Neural progenitor cell (in vitro differentiated cells): ENCODE results near the gene IPO9. TPM values are rescaled to one million over a fixed set of nuclear protein-coding genes. Genes with fewer than 3 reads are reported as not detected.
"Not testable (repeated sequence)": the region's sequence is repeated elsewhere in the genome, so short reads cannot be mapped to it uniquely, and the experiment has no call there.

Experiments
- DNase-seq: peaks from one replicate; pipeline ENCODE4 v3.0.0-alpha.2; 2016; ENCODE audit warnings: low spot score
- H2AFZ ChIP-seq: fragments of 200-600 bp; sonication (generic); replicated peaks from 2 replicates; pipeline ENCODE4 v1.6.1; 2016; ENCODE audit warnings: antibody characterized with exemption
- H3F3A ChIP-seq: fragments of 200-600 bp; sonication (generic); 2 replicates; pipeline ENCODE4 v1.6.1; 2016; ENCODE audit warnings: antibody characterized with exemption, low read depth
- H3K27ac ChIP-seq: fragments of 200-600 bp; sonication (generic); 2 replicates; pipeline ENCODE4 v1.5.1; 2016; ENCODE audit warnings: mild to moderate bottlenecking
- H3K27me3 ChIP-seq: fragments of 200-600 bp; sonication (generic); 2 replicates; pipeline ENCODE4 v1.6.1; 2016; ENCODE audit warnings: mild to moderate bottlenecking, moderate library complexity
- H3K36me3 ChIP-seq: fragments of 200-600 bp; sonication (generic); 2 replicates; pipeline ENCODE4 v1.5.1; 2016
- H3K4me1 ChIP-seq: fragments of 200-600 bp; sonication (generic); 2 replicates; pipeline ENCODE4 v1.6.1; 2016; ENCODE audit warnings: mixed run types
- H3K4me2 ChIP-seq: fragments of 200-600 bp; sonication (generic); 2 replicates; pipeline ENCODE4 v1.6.1; 2016
- H3K4me3 ChIP-seq: fragments of 200-600 bp; sonication (generic); 2 replicates; pipeline ENCODE4 v1.5.1; 2016
- H3K79me2 ChIP-seq: fragments of 200-600 bp; sonication (generic); 2 replicates; pipeline ENCODE4 v1.6.1; 2016; ENCODE audit warnings: low read depth
- H3K9ac ChIP-seq: fragments of 200-600 bp; sonication (generic); 2 replicates; pipeline ENCODE4 v1.6.1; 2016
- H3K9me3 ChIP-seq: fragments of 200-600 bp; sonication (generic); 2 replicates; pipeline ENCODE4 v1.5.1; 2016; ENCODE audit warnings: low read depth
- H4K20me1 ChIP-seq: fragments of 200-600 bp; sonication (generic); 2 replicates; pipeline ENCODE4 v1.6.1; 2016; ENCODE audit warnings: low read depth
- H3K27ac Mint-ChIP-seq: 3 replicates; pipeline ENCODE4 v1.8.0; 2021; ENCODE audit warnings: mixed read lengths
- H3K27me3 Mint-ChIP-seq: 2 replicates; pipeline ENCODE4 v1.8.0; 2022; ENCODE audit warnings: low read depth, mild to moderate bottlenecking, inconsistent platforms, moderate library complexity, mixed read lengths; ENCODE audit not compliant: insufficient read depth
- H3K36me3 Mint-ChIP-seq: 3 replicates; pipeline ENCODE4 v1.8.0; 2021; ENCODE audit warnings: mixed read lengths
- H3K4me1 Mint-ChIP-seq: 3 replicates; pipeline ENCODE4 v1.8.0; 2021; ENCODE audit warnings: mixed read lengths
- H3K4me3 Mint-ChIP-seq: 3 replicates; pipeline ENCODE4 v1.8.0; 2021; ENCODE audit warnings: mild to moderate bottlenecking, moderate library complexity, mixed read lengths
- H3K9me3 Mint-ChIP-seq: 3 replicates; pipeline ENCODE4 v1.8.0; 2020; ENCODE audit warnings: mixed read lengths
- EZH2 ChIP-seq: fragments of 200-600 bp; sonication (generic); IDR thresholded peaks from 2 replicates; pipeline ENCODE4 v1.6.1; 2017; ENCODE audit warnings: antibody characterized with exemption, mild to moderate bottlenecking, moderate library complexity
- EZH2phosphoT487 ChIP-seq: fragments of 200-600 bp; sonication (generic); IDR thresholded peaks from 2 replicates; pipeline ENCODE4 v1.6.1; 2017; ENCODE audit warnings: antibody characterized with exemption
- total RNA-seq: library from RNA; depleted of rRNA; stranded (reverse); fragments of >200 nt; gene quantifications from 2 replicates; pipeline ENCODE4 v1.2.3, GENCODE V29; 2015; ENCODE audit warnings: low replicate concordance
- TF ChIP-seq, protein P1 (sequence below): fragments of 200-600 bp; sonication (generic); IDR thresholded peaks from 2 replicates; pipeline ENCODE4 v1.5.1; 2017; ENCODE audit warnings: antibody characterized with exemption, mild to moderate bottlenecking

The IPO9 gene
- total RNA-seq, 1 donor from 2014 or later = 63.2 TPM

- no peak overlapping the region for H3K4me2 ChIP-seq
- H3K36me3 ChIP-seq = peaks cover 32% of the 10 kb centered on the region
- DNase-seq = no peak
- H3K36me3 Mint-ChIP-seq = peaks cover 42% of the 10 kb centered on the region
- H3K79me2 ChIP-seq = peaks cover 24% of the 10 kb centered on the region
- H3K9ac ChIP-seq = no peak overlapping the region
- H3K27me3 ChIP-seq = no peaks in the 10 kb centered on the region
- no peak overlapping the region for H3K4me3 ChIP-seq
- TF ChIP-seq EZH2 = no peak
- TF ChIP-seq EZH2phosphoT487 = no peak
- TF ChIP-seq, protein P1, sequence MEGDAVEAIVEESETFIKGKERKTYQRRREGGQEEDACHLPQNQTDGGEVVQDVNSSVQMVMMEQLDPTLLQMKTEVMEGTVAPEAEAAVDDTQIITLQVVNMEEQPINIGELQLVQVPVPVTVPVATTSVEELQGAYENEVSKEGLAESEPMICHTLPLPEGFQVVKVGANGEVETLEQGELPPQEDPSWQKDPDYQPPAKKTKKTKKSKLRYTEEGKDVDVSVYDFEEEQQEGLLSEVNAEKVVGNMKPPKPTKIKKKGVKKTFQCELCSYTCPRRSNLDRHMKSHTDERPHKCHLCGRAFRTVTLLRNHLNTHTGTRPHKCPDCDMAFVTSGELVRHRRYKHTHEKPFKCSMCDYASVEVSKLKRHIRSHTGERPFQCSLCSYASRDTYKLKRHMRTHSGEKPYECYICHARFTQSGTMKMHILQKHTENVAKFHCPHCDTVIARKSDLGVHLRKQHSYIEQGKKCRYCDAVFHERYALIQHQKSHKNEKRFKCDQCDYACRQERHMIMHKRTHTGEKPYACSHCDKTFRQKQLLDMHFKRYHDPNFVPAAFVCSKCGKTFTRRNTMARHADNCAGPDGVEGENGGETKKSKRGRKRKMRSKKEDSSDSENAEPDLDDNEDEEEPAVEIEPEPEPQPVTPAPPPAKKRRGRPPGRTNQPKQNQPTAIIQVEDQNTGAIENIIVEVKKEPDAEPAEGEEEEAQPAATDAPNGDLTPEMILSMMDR = no peak
- no peaks in the 10 kb centered on the region for H3K27me3 Mint-ChIP-seq
- H3F3A ChIP-seq = peaks cover 11% of the 10 kb centered on the region
- H3K9me3 Mint-ChIP-seq = no peaks in the 10 kb centered on the region
- no peak overlapping the region for H2AFZ ChIP-seq
- H3K4me3 Mint-ChIP-seq = no peak overlapping the region
- no peak overlapping the region for H3K27ac Mint-ChIP-seq
- H3K27ac ChIP-seq = no peak overlapping the region
- H4K20me1 ChIP-seq = peaks cover 23% of the 10 kb centered on the region
- H3K4me1 Mint-ChIP-seq = no peaks in the 10 kb centered on the region
- no peaks in the 10 kb centered on the region for H3K9me3 ChIP-seq
- no peaks in the 10 kb centered on the region for H3K4me1 ChIP-seq
Measured at GRCh38 chr1:201851949-201852348, 23.0 kb downstream of the IPO9 start.

DNA sequence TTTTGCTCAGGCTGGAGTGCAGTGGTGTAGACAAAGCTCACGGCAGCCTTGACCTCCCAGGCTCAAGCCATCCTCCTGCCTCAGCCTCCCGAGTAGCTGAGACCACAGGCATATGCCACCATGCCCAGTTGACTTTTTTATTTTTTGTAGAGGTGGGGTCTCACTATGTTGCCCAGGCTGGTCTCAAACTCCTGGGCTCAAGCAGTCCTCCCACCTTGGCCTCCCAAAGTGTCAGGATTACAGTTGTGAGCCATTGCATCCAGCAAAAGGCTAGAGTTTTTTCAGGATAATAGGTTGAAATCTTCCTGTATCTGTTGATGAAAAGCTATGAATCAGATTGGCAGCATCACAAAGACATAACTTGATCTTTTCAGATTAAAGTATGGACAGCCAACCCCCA lies 27.8 kb downstream of the IPO9 start:
- H3K4me3 Mint-ChIP-seq, DNase-seq, H3K4me3 ChIP-seq, H3K9me3 ChIP-seq, H3K27ac ChIP-seq, H2AFZ ChIP-seq, H3K27me3 Mint-ChIP-seq, H3K79me2 ChIP-seq, H3K9ac ChIP-seq, H3K4me1 ChIP-seq, H3K9me3 Mint-ChIP-seq, H4K20me1 ChIP-seq, H3K27ac Mint-ChIP-seq, H3K4me1 Mint-ChIP-seq, H3K27me3 ChIP-seq, H3K4me2 ChIP-seq: not testable (repeated sequence)
- peaks cover 35% of the 10 kb centered on the region for H3K36me3 ChIP-seq
- H3K36me3 Mint-ChIP-seq = peaks cover 48% of the 10 kb centered on the region
- H3F3A ChIP-seq = peaks cover 22% of the 10 kb centered on the region

DNA sequence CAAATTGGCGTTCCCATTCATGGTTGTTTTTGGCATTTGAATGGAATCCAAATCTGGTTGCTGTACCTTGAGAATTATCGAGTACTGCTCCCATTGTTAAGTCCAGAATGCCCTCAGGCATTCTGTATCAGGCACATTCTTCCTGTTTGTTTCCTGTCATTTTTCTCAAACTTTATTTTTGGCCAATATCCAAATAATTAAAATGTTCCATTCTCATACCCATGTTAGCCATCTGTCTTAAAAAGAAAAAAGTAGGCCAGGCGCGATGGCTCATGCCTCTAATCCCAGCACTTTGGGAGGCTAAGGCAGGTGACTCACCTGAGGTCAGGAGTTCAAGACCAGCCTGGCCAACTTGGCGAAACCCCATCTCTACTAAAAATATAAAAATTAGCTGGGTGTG lies 30.5 kb downstream of the IPO9 start:
- no peak overlapping the region for H3K4me3 ChIP-seq
- H3K4me1 Mint-ChIP-seq = no peaks in the 10 kb centered on the region
- H4K20me1 ChIP-seq = peaks cover 8% of the 10 kb centered on the region
- peaks cover 33% of the 10 kb centered on the region for H3K36me3 ChIP-seq
- peaks cover 3% of the 10 kb centered on the region for H3K79me2 ChIP-seq
- H3K4me3 Mint-ChIP-seq = no peak overlapping the region
- TF ChIP-seq, protein P1 = no peak
- no peak for TF ChIP-seq EZH2phosphoT487
- no peak for TF ChIP-seq EZH2
- H3K27ac ChIP-seq = no peak overlapping the region
- H3K36me3 Mint-ChIP-seq = peaks cover 42% of the 10 kb centered on the region
- DNase-seq = no peak
- H3K9ac ChIP-seq = no peak overlapping the region
- no peaks in the 10 kb centered on the region for H3K9me3 ChIP-seq
- H3K27me3 ChIP-seq = no peaks in the 10 kb centered on the region
- H3K9me3 Mint-ChIP-seq = no peaks in the 10 kb centered on the region
- peaks cover 32% of the 10 kb centered on the region for H3F3A ChIP-seq
- no peak overlapping the region for H3K4me2 ChIP-seq
- H3K27ac Mint-ChIP-seq = no peak overlapping the region
- no peak overlapping the region for H2AFZ ChIP-seq
- H3K4me1 ChIP-seq = no peaks in the 10 kb centered on the region
- no peaks in the 10 kb centered on the region for H3K27me3 Mint-ChIP-seq

GRCh38 chr1:201861448-201861847 lies 32.5 kb downstream of the IPO9 start:
- H3K4me2 ChIP-seq = no peak overlapping the region
- H3K4me3 Mint-ChIP-seq = no peak overlapping the region
- H3K9ac ChIP-seq = no peak overlapping the region
- no peak for DNase-seq
- H3K4me1 Mint-ChIP-seq = no peaks in the 10 kb centered on the region
- H3K79me2 ChIP-seq = peaks cover 3% of the 10 kb centered on the region
- peaks cover 28% of the 10 kb centered on the region for H3F3A ChIP-seq
- no peak overlapping the region for H3K4me3 ChIP-seq
- H2AFZ ChIP-seq = no peak overlapping the region
- H4K20me1 ChIP-seq = peaks cover 8% of the 10 kb centered on the region
- H3K36me3 Mint-ChIP-seq = peaks cover 28% of the 10 kb centered on the region
- H3K9me3 Mint-ChIP-seq = no peaks in the 10 kb centered on the region
- H3K27me3 ChIP-seq = no peaks in the 10 kb centered on the region
- TF ChIP-seq EZH2 (no peak), EZH2phosphoT487 (no peak)
- TF ChIP-seq, protein P1 = no peak
- H3K4me1 ChIP-seq = no peaks in the 10 kb centered on the region
- no peaks in the 10 kb centered on the region for H3K9me3 ChIP-seq
- peaks cover 30% of the 10 kb centered on the region for H3K36me3 ChIP-seq
- no peaks in the 10 kb centered on the region for H3K27me3 Mint-ChIP-seq
- H3K27ac Mint-ChIP-seq = no peak overlapping the region
- no peak overlapping the region for H3K27ac ChIP-seq
